C4-2B (cell line): ENCODE results near the gene ABHD16B.

ENCODE experiments used
- CTCF ChIP-seq: fragments of 450-650 bp; conservative IDR thresholded peaks from 2 replicates; pipeline ENCODE4 v1.5.1; 2017; ENCODE audit warnings: mild to moderate bottlenecking
- ZFX ChIP-seq: fragments of 450-650 bp; IDR thresholded peaks from 2 replicates; pipeline ENCODE4 v1.6.1; 2017

GRCh38 chr20:63828545-63828944 lies 32.8 kb upstream of the ABHD16B start:
- TF ChIP-seq CTCF (no peak), ZFX (no peak)
